Measurements from ENCODE around the gene ABHD2.

The ABHD2 gene

GRCh38 chr15:89095073-89095472, 6.8 kb downstream of the ABHD2 start:
- no peak overlapping the region for H3K4me3 ChIP-seq (ENCODE audit: low read depth, low read length)
- no peak for TF ChIP-seq CTCF (IDR thresholded peaks at IDR 0.05; ENCODE audit: insufficient read depth, low read depth, low read length, missing control alignments)
- DNase-seq (ENCODE audit: low read depth) = no peak

- no peak for TF ChIP-seq CTCF (IDR thresholded peaks at IDR 0.05; ENCODE audit: insufficient read depth, low read depth, low read length, missing control alignments)
- DNase-seq (ENCODE audit: low read depth) = no peak
- H3K4me3 ChIP-seq (ENCODE audit: low read depth, low read length) = no peak overlapping the region
These were observed 7.3 kb downstream of the ABHD2 start for GRCh38 chr15:89095556-89095955.

GRCh38 chr15:89096664-89097063, 8.4 kb downstream of the ABHD2 start:
- no peak for TF ChIP-seq CTCF (IDR thresholded peaks at IDR 0.05; ENCODE audit: insufficient read depth, low read depth, low read length, missing control alignments)
- DNase-seq (ENCODE audit: low read depth) = no peak
- H3K4me3 ChIP-seq (ENCODE audit: low read depth, low read length) = no peak overlapping the region

GRCh38 chr15:89097313-89097712, 9.1 kb downstream of the ABHD2 start:
- no peak for TF ChIP-seq CTCF (IDR thresholded peaks at IDR 0.05; ENCODE audit: insufficient read depth, low read depth, low read length, missing control alignments)
- DNase-seq (ENCODE audit: low read depth) = no peak
- no peak overlapping the region for H3K4me3 ChIP-seq (ENCODE audit: low read depth, low read length)

GRCh38 chr15:89098281-89098680, 10.0 kb downstream of the ABHD2 start:
- no peak for DNase-seq (ENCODE audit: low read depth)
- no peak for TF ChIP-seq CTCF (IDR thresholded peaks at IDR 0.05; ENCODE audit: insufficient read depth, low read depth, low read length, missing control alignments)
- no peak overlapping the region for H3K4me3 ChIP-seq (ENCODE audit: low read depth, low read length)

GRCh38 chr15:89099968-89100367, 11.7 kb downstream of the ABHD2 start:
- DNase-seq (ENCODE audit: low read depth) = no peak
- TF ChIP-seq CTCF (IDR thresholded peaks at IDR 0.05; ENCODE audit: insufficient read depth, low read depth, low read length, missing control alignments) = no peak
- H3K4me3 ChIP-seq (ENCODE audit: low read depth, low read length) = no peak overlapping the region

- TF ChIP-seq CTCF (IDR thresholded peaks at IDR 0.05; ENCODE audit: insufficient read depth, low read depth, low read length, missing control alignments) = no peak
- peak; percentile 42 for DNase-seq (ENCODE audit: low read depth)
- no peak overlapping the region for H3K4me3 ChIP-seq (ENCODE audit: low read depth, low read length)
These were observed 13.3 kb downstream of the ABHD2 start for GRCh38 chr15:89101302-89102193.

All from GM12865 (cell line).